ENCODE data around the gene PVALEF. TPM values are rescaled to one million over a fixed set of nuclear protein-coding genes. Genes with fewer than 3 reads are reported as not detected.

PVALEF gene
- total RNA-seq, 5 donors from 2014 or later (not counting 1 experiment from before 2014, with no cell fraction given) = not detected

DNA sequence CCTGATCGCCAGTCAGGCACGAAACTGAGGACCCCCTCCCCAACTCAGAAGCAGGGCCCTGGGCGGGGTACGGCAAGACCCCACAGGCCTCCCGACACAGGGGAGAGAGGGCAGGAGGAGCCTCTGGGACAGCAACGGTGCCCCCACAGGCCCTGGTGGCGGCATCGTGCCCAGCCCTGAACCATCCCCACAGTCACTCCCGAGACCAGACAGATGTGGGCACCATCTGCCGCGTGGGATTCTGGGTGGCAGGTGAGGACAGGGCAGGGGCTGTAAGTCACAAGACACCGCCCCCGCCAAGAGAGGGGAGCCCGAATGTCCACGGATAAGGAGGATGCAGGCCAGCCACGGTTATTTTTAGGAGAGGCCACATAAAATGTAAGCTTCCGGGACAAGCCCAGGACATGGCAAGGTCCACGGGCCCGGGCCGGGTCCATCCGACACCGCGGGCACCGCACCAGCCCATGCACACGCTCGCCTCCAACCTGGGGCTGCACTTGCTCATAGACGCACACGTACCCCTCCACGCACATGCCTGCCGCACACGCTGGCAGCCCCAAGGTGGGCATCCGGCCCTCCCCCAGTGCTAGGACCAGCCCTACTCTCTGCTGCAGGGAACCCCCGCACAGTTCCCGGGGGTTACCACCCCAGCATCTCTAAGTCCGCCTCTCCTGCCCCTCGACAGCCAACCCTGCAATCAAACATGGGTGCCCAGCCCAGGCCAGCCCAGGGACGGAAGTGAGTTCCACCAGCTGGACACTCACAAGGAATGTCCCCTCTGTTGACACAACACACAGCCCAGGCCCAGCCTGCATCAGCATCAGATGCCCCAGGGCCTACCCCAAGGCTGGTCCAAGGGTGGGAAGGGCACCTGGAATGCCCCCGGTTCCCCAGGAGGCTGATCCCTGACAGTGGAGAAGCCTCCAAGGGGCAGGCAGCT lies 8.2 kb upstream of the PVALEF start:
- H3K9me3 Mint-ChIP-seq = no peaks in the 10 kb centered on the region
- ATAC-seq (replicated peaks in 1 of 4) = no peak
- WGBS (ENCODE audit: insufficient coverage) = 89% methylated on average over 31 of the region's 38 CpGs
- peaks cover 0 to 19% (median 0%) of the 10 kb centered on the region in 3 donors for H3K4me1 Mint-ChIP-seq
- H3K9me3 ChIP-seq = no peaks in the 10 kb centered on the region
- H3K4me3 ChIP-seq (ENCODE audit: control insufficient read depth in 1 of 2, extremely low read depth in 1 of 2, low read length in 1 of 2) = no peak overlapping the region
- POLR2A ChIA-PET = no interaction called here
- no peaks in the 10 kb centered on the region for H3K36me3 ChIP-seq (ENCODE audit: control insufficient read depth in 2 of 2, extremely low read depth in 1 of 2, insufficient read depth in 1 of 2, low read length in 1 of 2)
- no peak overlapping the region for H3K27ac ChIP-seq (ENCODE audit: low read length)
- no peaks in the 10 kb centered on the region for H3K36me3 Mint-ChIP-seq
- peaks cover 0 to 40% of the 10 kb centered on the region in 2 experiments for H3K27me3 ChIP-seq (replicated peaks in 1 of 2; ENCODE audit: control insufficient read depth in 2 of 2, extremely low read depth in 1 of 2, insufficient read depth in 2 of 2, low read length in 1 of 2)
- no peak overlapping the region for H3K4me3 Mint-ChIP-seq
- no peak overlapping the region for H3K27ac Mint-ChIP-seq
- DNase-seq = no peak
- H3K4me1 ChIP-seq (ENCODE audit: control insufficient read depth in 1 of 2, extremely low read depth in 1 of 2, insufficient read depth in 2 of 2, low read length in 2 of 2) = peaks cover 0 to 13% of the 10 kb centered on the region in 2 experiments
- CTCF ChIA-PET = no interaction called here
- H3K27me3 Mint-ChIP-seq = peaks cover 8 to 10% of the 10 kb centered on the region in 2 donors

- H3K27ac Mint-ChIP-seq = no peak overlapping the region
- Histone ChIP-seq H3K36me3 (ENCODE audit: control insufficient read depth in 2 of 2, extremely low read depth in 1 of 2, insufficient read depth in 1 of 2, low read length in 1 of 2) (no peaks in the 10 kb centered on the region), H3K4me3 (ENCODE audit: control insufficient read depth in 1 of 2, extremely low read depth in 1 of 2, low read length in 1 of 2) (no peak overlapping the region), H3K9me3 (no peaks in the 10 kb centered on the region), H3K27ac (ENCODE audit: low read length) (no peak overlapping the region), H3K4me1 (ENCODE audit: control insufficient read depth in 1 of 2, extremely low read depth in 1 of 2, insufficient read depth in 2 of 2, low read length in 2 of 2) (peaks cover 0 to 13% of the 10 kb centered on the region in 2 experiments), H3K27me3 (replicated peaks in 1 of 2; ENCODE audit: control insufficient read depth in 2 of 2, extremely low read depth in 1 of 2, insufficient read depth in 2 of 2, low read length in 1 of 2) (peaks cover 0 to 49% of the 10 kb centered on the region in 2 experiments)
- H3K4me3 Mint-ChIP-seq = no peak overlapping the region
- 91% methylated on average over 39 of the region's 39 CpGs for WGBS (ENCODE audit: insufficient coverage)
- ChIA-PET CTCF (no interaction called here), POLR2A (interaction anchor here in 1 of 2 donors (0.6 kb wide), 1 partner anchor 364 kb away, joined by 3 read pairs; no protein-coding TSS in a partner anchor)
- peaks cover 0 to 20% (median 0%) of the 10 kb centered on the region in 3 donors for H3K4me1 Mint-ChIP-seq
- no peaks in the 10 kb centered on the region for H3K36me3 Mint-ChIP-seq
- H3K27me3 Mint-ChIP-seq = peaks cover 10% of the 10 kb centered on the region in 2 donors
- no peaks in the 10 kb centered on the region for H3K9me3 Mint-ChIP-seq
- DNase-seq = no peak
- ATAC-seq (replicated peaks in 1 of 4) = no peak
Measured at GRCh38 chr17:81157848-81158687, 7.2 kb upstream of the PVALEF start.

DNA sequence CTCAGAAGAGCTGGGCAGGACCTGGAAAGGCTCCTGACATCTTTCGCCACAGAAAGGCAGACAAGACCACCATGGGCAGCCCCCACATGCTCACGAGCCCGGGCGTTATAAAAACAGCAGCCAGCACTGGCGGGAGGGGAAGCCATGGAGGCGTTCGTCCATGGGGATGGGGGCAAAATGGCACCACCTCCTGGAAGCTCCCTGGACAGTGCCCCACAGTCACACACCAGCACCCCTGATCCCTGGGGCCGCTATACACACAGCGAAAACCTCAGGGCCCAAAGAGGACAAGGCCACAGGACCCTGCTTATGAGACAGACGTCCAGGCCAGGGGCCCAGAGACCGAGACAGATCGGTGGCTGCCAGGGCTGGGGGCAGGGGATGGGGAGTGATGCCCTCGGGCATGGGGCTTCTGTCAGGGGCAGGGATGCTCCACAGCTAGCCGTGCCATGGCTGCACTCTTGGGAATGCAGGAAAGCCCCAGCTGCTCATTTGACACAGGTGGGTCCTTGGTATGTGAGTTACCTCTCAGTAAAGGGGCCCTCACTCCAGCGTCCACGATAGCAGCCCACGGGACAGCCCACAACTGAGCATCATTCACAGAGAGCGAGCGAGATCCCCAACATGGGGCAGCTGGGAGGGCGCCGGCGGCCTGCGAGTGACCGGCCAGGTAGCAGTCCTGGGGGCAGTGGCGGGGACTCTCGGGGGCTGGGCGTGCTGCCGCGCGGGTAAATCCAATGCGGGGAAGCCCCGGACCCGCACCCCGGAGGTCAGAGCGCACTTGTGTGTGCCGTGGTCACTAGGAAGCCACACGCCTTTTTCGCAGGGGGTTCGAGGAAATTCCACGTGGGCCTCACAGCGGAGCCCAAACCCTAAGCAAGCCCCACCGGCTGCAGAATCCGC lies 6.4 kb upstream of the PVALEF start:
- WGBS (ENCODE audit: insufficient coverage) = 88% methylated on average over 42 of the region's 43 CpGs
- H3K27ac ChIP-seq (ENCODE audit: low read length) = no peak overlapping the region
- DNase-seq = no peak

DNA sequence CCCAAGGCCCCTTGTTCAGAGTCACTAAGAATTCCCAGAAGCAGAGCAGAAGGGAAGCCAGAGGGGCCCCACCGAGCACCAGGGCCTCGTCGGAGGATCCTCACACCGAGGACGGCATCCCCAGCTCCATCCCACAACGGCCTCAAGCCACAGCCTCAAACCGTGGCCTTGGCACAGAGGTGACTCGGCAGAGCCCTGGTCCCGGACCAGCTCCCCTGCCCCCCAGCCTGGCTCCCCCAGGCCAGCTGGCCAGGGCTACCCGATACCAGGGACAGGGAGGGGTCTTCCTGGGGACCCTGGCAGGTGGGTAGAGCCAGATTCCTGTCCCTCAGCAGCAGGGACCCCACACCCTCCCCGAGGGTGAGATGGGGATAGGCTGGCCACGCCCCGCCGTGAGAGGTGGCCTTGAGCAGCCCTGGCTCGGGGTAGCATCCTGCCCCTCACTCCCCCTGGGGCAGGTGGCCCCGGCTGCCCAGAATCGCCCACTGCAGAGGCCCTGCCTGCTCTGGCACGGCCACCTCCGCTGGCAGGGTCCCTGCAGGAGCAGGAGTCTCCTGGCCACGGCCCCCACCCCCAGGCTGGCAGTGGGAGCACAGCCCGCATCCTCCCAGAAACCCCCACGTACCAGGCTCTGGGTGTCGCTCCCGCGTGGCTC lies 5.6 kb upstream of the PVALEF start:
- 60% methylated on average over 21 of the region's 25 CpGs for WGBS (ENCODE audit: insufficient coverage)
- H3K4me3 Mint-ChIP-seq = no peak overlapping the region
- peaks cover 10 to 16% of the 10 kb centered on the region in 2 donors for H3K27me3 Mint-ChIP-seq
- peaks cover 0 to 20% (median 0%) of the 10 kb centered on the region in 3 donors for H3K4me1 Mint-ChIP-seq
- ATAC-seq (replicated peaks in 1 of 4) (no peak), DNase-seq (no peak)
- Histone ChIP-seq H3K27ac (ENCODE audit: low read length) (no peak overlapping the region), H3K4me1 (ENCODE audit: control insufficient read depth in 1 of 2, extremely low read depth in 1 of 2, insufficient read depth in 2 of 2, low read length in 2 of 2) (peaks cover 0 to 13% of the 10 kb centered on the region in 2 experiments), H3K27me3 (replicated peaks in 1 of 2; ENCODE audit: control insufficient read depth in 2 of 2, extremely low read depth in 1 of 2, insufficient read depth in 2 of 2, low read length in 1 of 2) (peaks cover 0 to 63% of the 10 kb centered on the region in 2 experiments), H3K9me3 (no peaks in the 10 kb centered on the region), H3K36me3 (ENCODE audit: control insufficient read depth in 2 of 2, extremely low read depth in 1 of 2, insufficient read depth in 1 of 2, low read length in 1 of 2) (no peaks in the 10 kb centered on the region), H3K4me3 (ENCODE audit: control insufficient read depth in 1 of 2, extremely low read depth in 1 of 2, low read length in 1 of 2) (peak overlapping the region in 1 of 2 donors; percentile 7)
- no peak overlapping the region for H3K27ac Mint-ChIP-seq
- H3K36me3 Mint-ChIP-seq = no peaks in the 10 kb centered on the region
- POLR2A ChIA-PET = no interaction called here
- no peaks in the 10 kb centered on the region for H3K9me3 Mint-ChIP-seq
- CTCF ChIA-PET = no interaction called here

More for the DNA sequence above, 6.4 kb upstream of the PVALEF start:
- no peak overlapping the region for H3K4me3 Mint-ChIP-seq
- H3K4me3 ChIP-seq (ENCODE audit: control insufficient read depth in 1 of 2, extremely low read depth in 1 of 2, low read length in 1 of 2) = no peak overlapping the region
- peaks cover 0 to 57% of the 10 kb centered on the region in 2 experiments for H3K27me3 ChIP-seq (replicated peaks in 1 of 2; ENCODE audit: control insufficient read depth in 2 of 2, extremely low read depth in 1 of 2, insufficient read depth in 2 of 2, low read length in 1 of 2)
- no peaks in the 10 kb centered on the region for H3K9me3 ChIP-seq
- no peak overlapping the region for H3K27ac Mint-ChIP-seq
- H3K36me3 Mint-ChIP-seq = no peaks in the 10 kb centered on the region
- no peak for ATAC-seq (replicated peaks in 1 of 4)
- H3K4me1 Mint-ChIP-seq = peaks cover 0 to 15% (median 0%) of the 10 kb centered on the region in 3 donors
- POLR2A ChIA-PET = interaction anchor here in 1 of 2 donors (0.6 kb wide), 1 partner anchor 365 kb away, joined by 3 read pairs; no protein-coding TSS in a partner anchor
- peaks cover 10% of the 10 kb centered on the region in 2 donors for H3K27me3 Mint-ChIP-seq
- peaks cover 0 to 13% of the 10 kb centered on the region in 2 experiments for H3K4me1 ChIP-seq (ENCODE audit: control insufficient read depth in 1 of 2, extremely low read depth in 1 of 2, insufficient read depth in 2 of 2, low read length in 2 of 2)
- CTCF ChIA-PET = no interaction called here
- H3K36me3 ChIP-seq (ENCODE audit: control insufficient read depth in 2 of 2, extremely low read depth in 1 of 2, insufficient read depth in 1 of 2, low read length in 1 of 2) = no peaks in the 10 kb centered on the region
- no peaks in the 10 kb centered on the region for H3K9me3 Mint-ChIP-seq

- no peak overlapping the region for H3K27ac Mint-ChIP-seq
- no peaks in the 10 kb centered on the region for H3K36me3 ChIP-seq (ENCODE audit: control insufficient read depth in 2 of 2, extremely low read depth in 1 of 2, insufficient read depth in 1 of 2, low read length in 1 of 2)
- peak overlapping the region in 1 of 3 donors; percentile 20 for H3K4me3 Mint-ChIP-seq
- ChIA-PET POLR2A (no interaction called here), CTCF (no interaction called here)
- no peaks in the 10 kb centered on the region for H3K9me3 Mint-ChIP-seq
- peaks cover 0 to 20% (median 0%) of the 10 kb centered on the region in 3 donors for H3K4me1 Mint-ChIP-seq
- WGBS (ENCODE audit: insufficient coverage) = 7% methylated on average over 28 of the region's 28 CpGs
- no peaks in the 10 kb centered on the region for H3K36me3 Mint-ChIP-seq
- H3K27ac ChIP-seq (ENCODE audit: low read length) = no peak overlapping the region
- no peaks in the 10 kb centered on the region for H3K9me3 ChIP-seq
- ATAC-seq (replicated peaks in 1 of 4) (peak in 2 of 4 experiments; percentile 19 to 27), DNase-seq (peak in 2 of 35 experiments; percentile 8 to 35)
- peaks cover 10 to 17% of the 10 kb centered on the region in 2 donors for H3K27me3 Mint-ChIP-seq
- peak overlapping the region in 1 of 2 donors; percentile 7 for H3K4me3 ChIP-seq (ENCODE audit: control insufficient read depth in 1 of 2, extremely low read depth in 1 of 2, low read length in 1 of 2)
- H3K4me1 ChIP-seq (ENCODE audit: control insufficient read depth in 1 of 2, extremely low read depth in 1 of 2, insufficient read depth in 2 of 2, low read length in 2 of 2) = peaks cover 0 to 13% of the 10 kb centered on the region in 2 experiments
- H3K27me3 ChIP-seq (replicated peaks in 1 of 2; ENCODE audit: control insufficient read depth in 2 of 2, extremely low read depth in 1 of 2, insufficient read depth in 2 of 2, low read length in 1 of 2) = peaks cover 0 to 69% of the 10 kb centered on the region in 2 experiments
Measured at GRCh38 chr17:81160306-81160705, 5.0 kb upstream of the PVALEF start.

All from T-cell (primary cell).